Measurements from ENCODE around the gene TRERF1. TPM values are rescaled to one million over a fixed set of nuclear protein-coding genes. Genes with fewer than 3 reads are reported as not detected.
"Not testable (repeated sequence)": the region's sequence is repeated elsewhere in the genome, so short reads cannot be mapped to it uniquely, and the experiment has no call there.

The TRERF1 gene
- total RNA-seq, 6 experiments from 2014 or later, result 0.29 to 1.2 (median 0.60) TPM

GRCh38 chr6:42210551-42210950, 241.2 kb downstream of the TRERF1 start:
- peaks cover 4 to 60% (median 22%) of the 10 kb centered on the region in 4 donors for H3K36me3 ChIP-seq

GRCh38 chr6:42207559-42207958, 244.2 kb downstream of the TRERF1 start:
- H3K9me3 ChIP-seq; ATAC-seq; H3K27ac ChIP-seq; H3K4me3 ChIP-seq; DNase-seq; H3K27me3 ChIP-seq; intact Hi-C loops (cut with DNase I): not testable (repeated sequence)
- H3K4me1 ChIP-seq, result peaks cover 0 to 29% (median 14%) of the 10 kb centered on the region in 4 donors
- 80% methylated on average over 2 of the region's 2 CpGs for WGBS (ENCODE audit: insufficient coverage, low coverage, low lambda C conversion rate, missing lambda C conversion rate)
- peaks cover 7 to 43% (median 17%) of the 10 kb centered on the region in 4 donors for H3K36me3 ChIP-seq

More at GRCh38 chr6:42210551-42210950, 241.2 kb downstream of the TRERF1 start:
- no peak for TF ChIP-seq POLR2A (IDR thresholded peaks at IDR 0.05)
- TF ChIP-seq, protein P1, sequence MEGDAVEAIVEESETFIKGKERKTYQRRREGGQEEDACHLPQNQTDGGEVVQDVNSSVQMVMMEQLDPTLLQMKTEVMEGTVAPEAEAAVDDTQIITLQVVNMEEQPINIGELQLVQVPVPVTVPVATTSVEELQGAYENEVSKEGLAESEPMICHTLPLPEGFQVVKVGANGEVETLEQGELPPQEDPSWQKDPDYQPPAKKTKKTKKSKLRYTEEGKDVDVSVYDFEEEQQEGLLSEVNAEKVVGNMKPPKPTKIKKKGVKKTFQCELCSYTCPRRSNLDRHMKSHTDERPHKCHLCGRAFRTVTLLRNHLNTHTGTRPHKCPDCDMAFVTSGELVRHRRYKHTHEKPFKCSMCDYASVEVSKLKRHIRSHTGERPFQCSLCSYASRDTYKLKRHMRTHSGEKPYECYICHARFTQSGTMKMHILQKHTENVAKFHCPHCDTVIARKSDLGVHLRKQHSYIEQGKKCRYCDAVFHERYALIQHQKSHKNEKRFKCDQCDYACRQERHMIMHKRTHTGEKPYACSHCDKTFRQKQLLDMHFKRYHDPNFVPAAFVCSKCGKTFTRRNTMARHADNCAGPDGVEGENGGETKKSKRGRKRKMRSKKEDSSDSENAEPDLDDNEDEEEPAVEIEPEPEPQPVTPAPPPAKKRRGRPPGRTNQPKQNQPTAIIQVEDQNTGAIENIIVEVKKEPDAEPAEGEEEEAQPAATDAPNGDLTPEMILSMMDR (IDR thresholded peaks at IDR 0.05), result no peak
- H3K4me1 ChIP-seq, result peaks cover 0 to 15% (median 4%) of the 10 kb centered on the region in 4 donors
- DNase-seq, result peak in 1 of 3 donors; percentile 20
- peak overlapping the region; percentile 27 to 80 (median 58) for H3K27ac ChIP-seq
- WGBS (ENCODE audit: insufficient coverage, low coverage, low lambda C conversion rate, missing lambda C conversion rate), result 71% methylated on average over 1 of the region's 1 CpG
- no peaks in the 10 kb centered on the region for H3K9me3 ChIP-seq
- ATAC-seq, result peak; percentile 77 to 84 (median 80)
- intact Hi-C loops (cut with DNase I), result no loop called here
- H3K27me3 ChIP-seq, result no peaks in the 10 kb centered on the region
- H3K4me3 ChIP-seq, result no peak overlapping the region

GRCh38 chr6:42204768-42205282, 246.9 kb downstream of the TRERF1 start:
- intact Hi-C loops (cut with DNase I), result no loop called here
- peak in 2 of 4 donors; percentile 15 to 26 for ATAC-seq
- Histone ChIP-seq H3K4me3 (no peak overlapping the region), H3K27me3 (no peaks in the 10 kb centered on the region), H3K4me1 (peaks cover 0 to 24% (median 8%) of the 10 kb centered on the region in 4 donors), H3K36me3 (peaks cover 0 to 28% (median 14%) of the 10 kb centered on the region in 4 donors), H3K27ac (peak overlapping the region; percentile 68 to 81 (median 76)), H3K9me3 (no peaks in the 10 kb centered on the region)
- no peak for TF ChIP-seq POLR2A (IDR thresholded peaks at IDR 0.05)
- TF ChIP-seq, protein P1 (IDR thresholded peaks at IDR 0.05), result no peak
- 46% methylated on average over 4 of the region's 4 CpGs for WGBS (ENCODE audit: insufficient coverage, low coverage, low lambda C conversion rate, missing lambda C conversion rate)
- peak in 1 of 3 donors; percentile 28 for DNase-seq

GRCh38 chr6:42203183-42203582, 248.5 kb downstream of the TRERF1 start:
- peaks cover 0 to 12% (median 6%) of the 10 kb centered on the region in 4 donors for H3K36me3 ChIP-seq
- intact Hi-C loops (cut with DNase I), result no loop called here
- TF ChIP-seq, protein P1 (IDR thresholded peaks at IDR 0.05), result no peak

GRCh38 chr6:42202131-42202915, 249.4 kb downstream of the TRERF1 start:
- H3K9me3 ChIP-seq; H3K27me3 ChIP-seq; intact Hi-C loops (cut with DNase I); H3K27ac ChIP-seq; ATAC-seq; H3K4me3 ChIP-seq; H3K36me3 ChIP-seq: not testable (repeated sequence)
- peak in 1 of 3 donors; percentile 32 for DNase-seq
- WGBS (ENCODE audit: insufficient coverage, low coverage, low lambda C conversion rate, missing lambda C conversion rate), result 96% methylated on average over 7 of the region's 13 CpGs
- H3K4me1 ChIP-seq, result peaks cover 0 to 24% (median 8%) of the 10 kb centered on the region in 4 donors

More at GRCh38 chr6:42203183-42203582, 248.5 kb downstream of the TRERF1 start:
- WGBS (ENCODE audit: insufficient coverage, low coverage, low lambda C conversion rate, missing lambda C conversion rate), result 78% methylated on average over 3 of the region's 3 CpGs
- Histone ChIP-seq H3K4me1 (peaks cover 0 to 24% (median 8%) of the 10 kb centered on the region in 4 donors), H3K9me3 (no peaks in the 10 kb centered on the region), H3K4me3 (no peak overlapping the region), H3K27me3 (no peaks in the 10 kb centered on the region), H3K27ac (no peak overlapping the region)
- peak in 1 of 3 donors; percentile 1 for DNase-seq
- ATAC-seq, result no peak
